ENCODE results near the gene SLC26A3. TPM values are rescaled to one million over a fixed set of nuclear protein-coding genes. Genes with fewer than 3 reads are reported as not detected.

The SLC26A3 gene
- total RNA-seq, 1 experiment from 2014 or later = not detected

DNA sequence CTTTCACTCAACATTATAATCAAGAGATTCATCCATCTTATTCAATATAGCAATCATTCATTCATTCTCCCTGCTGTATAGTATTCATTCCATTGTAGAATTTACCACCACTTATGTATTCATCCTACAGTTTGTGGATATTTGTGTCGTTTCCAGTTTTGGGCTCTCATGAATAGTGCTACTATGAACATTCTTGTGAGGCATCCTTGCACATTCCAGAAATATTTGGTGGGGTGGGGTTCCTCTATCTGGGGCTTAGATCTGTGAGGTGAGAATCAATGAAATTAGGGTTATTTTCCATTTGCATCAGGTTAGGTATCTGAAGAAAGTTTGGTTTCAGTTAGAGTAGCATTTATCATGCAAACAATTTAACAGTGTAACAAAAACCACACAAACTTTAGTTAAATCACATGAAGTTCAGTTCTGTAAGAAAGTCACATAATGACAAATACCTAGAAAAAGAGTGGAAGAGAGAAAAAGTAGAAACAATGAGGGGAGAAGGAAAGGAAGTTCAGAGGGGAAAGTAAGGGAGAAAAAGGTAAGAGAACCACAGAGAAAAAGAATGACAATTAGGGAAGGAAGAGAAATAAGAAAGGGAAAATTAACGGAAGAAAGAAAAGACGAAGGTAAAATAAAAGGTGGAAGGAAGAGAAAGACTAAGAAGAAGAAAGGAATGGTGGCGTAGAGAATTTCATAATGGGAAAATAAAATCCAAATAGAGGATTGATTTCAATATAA, 84.4 kb downstream of the SLC26A3 start:
- no peaks in the 10 kb centered on the region for H3K36me3 ChIP-seq
- no peak overlapping the region for H3K4me3 ChIP-seq
- H3K27ac ChIP-seq = no peak overlapping the region
- no peaks in the 10 kb centered on the region for H3K27me3 ChIP-seq (replicated peaks)
- peaks cover 7% of the 10 kb centered on the region for H3K4me1 ChIP-seq (replicated peaks)
- H3K9me3 ChIP-seq (replicated peaks) = no peaks in the 10 kb centered on the region
- DNase-seq (ENCODE audit: low read depth in 1 of 2, low spot score in 2 of 2) = no peak

DNA sequence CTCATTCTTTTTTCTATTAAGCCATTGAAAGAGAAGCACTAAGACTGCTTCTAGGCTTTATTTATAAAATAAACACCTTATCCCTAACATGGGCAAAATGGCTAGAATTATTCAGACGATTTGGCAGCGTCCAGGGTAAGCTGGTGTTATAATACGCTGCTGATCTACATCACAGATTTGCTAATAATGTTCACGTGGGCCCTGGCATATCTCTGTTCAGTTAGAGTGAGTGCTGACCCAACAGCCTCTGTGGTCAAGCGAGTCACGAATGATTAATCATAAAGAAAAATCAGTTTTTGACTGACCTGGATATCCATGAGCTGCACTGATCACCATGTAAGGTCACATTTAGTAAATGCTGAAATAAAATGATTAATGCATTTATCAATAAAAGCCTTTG, 87.5 kb downstream of the SLC26A3 start:
- H3K4me1 ChIP-seq (replicated peaks) = peaks cover 14% of the 10 kb centered on the region
- no peaks in the 10 kb centered on the region for H3K36me3 ChIP-seq
- no peaks in the 10 kb centered on the region for H3K9me3 ChIP-seq (replicated peaks)
- H3K4me3 ChIP-seq = no peak overlapping the region
- H3K27ac ChIP-seq = no peak overlapping the region
- no peaks in the 10 kb centered on the region for H3K27me3 ChIP-seq (replicated peaks)
- no peak for DNase-seq (ENCODE audit: low read depth in 1 of 2, low spot score in 2 of 2)

Other genes with a start within 250 kb of the SLC26A3 start
- 25.2 and 53.7 TPM in 2 replicates for gene COG5, start 239.3 kb downstream of the SLC26A3 start, total RNA-seq (2014; rRNA removed; shearing (Covaris generic))
- 9.0 and 9.8 TPM in 2 replicates for gene DUS4L, start 239.3 kb downstream of the SLC26A3 start, total RNA-seq (2014; rRNA removed; shearing (Covaris generic))
- 176 and 207 TPM in 2 replicates for gene BCAP29, start 223.0 kb downstream of the SLC26A3 start, total RNA-seq (2014; rRNA removed; shearing (Covaris generic))
- gene SLC26A4, start 142.4 kb downstream of the SLC26A3 start, total RNA-seq (2014; rRNA removed; shearing (Covaris generic)) = 0.22 and 0.24 TPM in 2 replicates
- 33.0 and 41.4 TPM in 2 replicates for gene CBLL1, start 59.1 kb downstream of the SLC26A3 start, total RNA-seq (2014; rRNA removed; shearing (Covaris generic))
- 113 and 119 TPM in 2 replicates for gene DLD, start 88.0 kb upstream of the SLC26A3 start, total RNA-seq (2014; rRNA removed; shearing (Covaris generic))
- gene LAMB1, start 199.9 kb upstream of the SLC26A3 start, total RNA-seq (2014; rRNA removed; shearing (Covaris generic)) = 110 and 136 TPM in 2 replicates